OCI-LY1 (cell line): ENCODE measurements around the gene UBA6.

Experiments
- CTCF ChIP-seq: fragments of 200-600 bp; sonication (generic), shearing (Covaris generic); IDR thresholded peaks from 2 replicates; pipeline ENCODE4 v1.5.1; 2017; ENCODE audit warnings: mild to moderate bottlenecking, antibody characterized with exemption, low read length, moderate library complexity, mixed read lengths
- EZH2 ChIP-seq: fragments of 200-600 bp; sonication (generic), shearing (Covaris generic); IDR thresholded peaks from 2 replicates; pipeline ENCODE4 v1.8.0; 2017; ENCODE audit warnings: borderline replicate concordance, mixed run types, mild to moderate bottlenecking, antibody characterized with exemption, low read length, moderate library complexity, mixed read lengths

- TF ChIP-seq CTCF (no peak), EZH2 (no peak)
Observed at GRCh38 chr4:67581208-67581857, 119.6 kb downstream of the UBA6 start.
